ENCODE results near the gene PDK4.
"Not testable (repeated sequence)": the region's sequence is repeated elsewhere in the genome, so short reads cannot be mapped to it uniquely, and the experiment has no call there.

DNA sequence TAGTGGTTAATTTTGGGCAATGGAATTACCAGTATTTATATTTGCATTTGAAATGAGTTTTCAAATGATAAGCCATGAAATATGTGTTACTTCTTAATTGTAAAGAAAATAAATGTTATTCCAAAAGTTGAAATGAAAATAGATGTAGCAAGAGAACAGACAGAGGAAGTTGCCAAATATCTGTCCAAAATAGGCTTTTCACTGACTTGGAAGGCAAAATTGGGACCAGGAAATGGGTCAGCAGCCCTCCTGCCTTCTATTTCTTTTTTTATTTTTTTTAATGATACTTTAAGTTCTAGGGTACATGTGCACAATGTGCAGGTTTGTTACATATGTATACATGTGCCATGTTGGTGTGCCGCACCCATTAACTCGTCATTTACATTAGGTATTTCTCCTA, 8.1 kb upstream of the PDK4 start:
- TF ChIP-seq, protein P1, sequence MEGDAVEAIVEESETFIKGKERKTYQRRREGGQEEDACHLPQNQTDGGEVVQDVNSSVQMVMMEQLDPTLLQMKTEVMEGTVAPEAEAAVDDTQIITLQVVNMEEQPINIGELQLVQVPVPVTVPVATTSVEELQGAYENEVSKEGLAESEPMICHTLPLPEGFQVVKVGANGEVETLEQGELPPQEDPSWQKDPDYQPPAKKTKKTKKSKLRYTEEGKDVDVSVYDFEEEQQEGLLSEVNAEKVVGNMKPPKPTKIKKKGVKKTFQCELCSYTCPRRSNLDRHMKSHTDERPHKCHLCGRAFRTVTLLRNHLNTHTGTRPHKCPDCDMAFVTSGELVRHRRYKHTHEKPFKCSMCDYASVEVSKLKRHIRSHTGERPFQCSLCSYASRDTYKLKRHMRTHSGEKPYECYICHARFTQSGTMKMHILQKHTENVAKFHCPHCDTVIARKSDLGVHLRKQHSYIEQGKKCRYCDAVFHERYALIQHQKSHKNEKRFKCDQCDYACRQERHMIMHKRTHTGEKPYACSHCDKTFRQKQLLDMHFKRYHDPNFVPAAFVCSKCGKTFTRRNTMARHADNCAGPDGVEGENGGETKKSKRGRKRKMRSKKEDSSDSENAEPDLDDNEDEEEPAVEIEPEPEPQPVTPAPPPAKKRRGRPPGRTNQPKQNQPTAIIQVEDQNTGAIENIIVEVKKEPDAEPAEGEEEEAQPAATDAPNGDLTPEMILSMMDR (IDR thresholded peaks at IDR 0.05), result not testable (repeated sequence)
- TF ChIP-seq POLR2A (IDR thresholded peaks at IDR 0.05), result not testable (repeated sequence)
